ENCODE results near the gene UBE2H.
"Not testable (repeated sequence)": the region's sequence is repeated elsewhere in the genome, so short reads cannot be mapped to it uniquely, and the experiment has no call there.

UBE2H gene

DNA sequence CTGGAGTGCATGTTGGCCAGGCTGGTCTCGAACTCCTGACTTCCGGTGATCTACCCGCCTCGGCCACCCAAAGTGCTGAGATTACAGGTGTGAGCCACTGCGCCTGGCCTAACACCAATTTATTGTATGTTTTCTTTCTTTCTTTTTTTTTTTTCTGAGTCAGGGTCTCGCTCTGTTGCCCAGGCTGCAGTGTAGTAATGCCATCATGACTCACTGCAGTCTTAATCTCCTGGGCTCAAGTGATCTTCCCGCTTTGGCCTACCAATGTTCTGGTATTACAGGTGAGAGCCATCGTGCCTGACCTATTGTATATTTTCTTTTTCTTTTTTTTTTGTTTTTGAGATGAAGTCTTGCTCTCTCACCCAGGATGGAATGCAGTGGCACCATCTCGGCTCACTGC is 33.8 kb upstream of the UBE2H start:
- FAIRE-seq (no peak), DNase-seq (ENCODE audit: insufficient read length, low spot score) (no peak)

DNA sequence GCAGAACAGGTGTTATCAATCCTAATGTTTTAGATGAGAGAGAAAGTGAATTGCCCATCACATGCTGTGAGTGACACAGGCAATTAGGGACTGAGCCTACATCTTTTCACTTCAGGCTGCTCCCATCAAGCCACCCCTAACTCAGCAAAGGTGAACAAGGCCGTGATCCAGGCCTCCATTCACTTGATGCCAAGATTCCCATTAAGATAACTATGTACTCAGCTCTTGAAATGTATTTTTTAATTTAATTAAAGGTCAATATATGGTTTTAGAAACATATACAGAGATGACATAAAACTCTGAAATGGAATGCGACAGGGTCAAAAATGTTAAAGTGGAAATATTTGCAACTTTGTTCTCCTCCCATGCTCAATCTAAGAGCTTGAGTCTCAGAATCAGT is 27.9 kb upstream of the UBE2H start:
- FAIRE-seq (no peak), DNase-seq (ENCODE audit: insufficient read length, low spot score) (no peak)
- TF ChIP-seq, protein P1, sequence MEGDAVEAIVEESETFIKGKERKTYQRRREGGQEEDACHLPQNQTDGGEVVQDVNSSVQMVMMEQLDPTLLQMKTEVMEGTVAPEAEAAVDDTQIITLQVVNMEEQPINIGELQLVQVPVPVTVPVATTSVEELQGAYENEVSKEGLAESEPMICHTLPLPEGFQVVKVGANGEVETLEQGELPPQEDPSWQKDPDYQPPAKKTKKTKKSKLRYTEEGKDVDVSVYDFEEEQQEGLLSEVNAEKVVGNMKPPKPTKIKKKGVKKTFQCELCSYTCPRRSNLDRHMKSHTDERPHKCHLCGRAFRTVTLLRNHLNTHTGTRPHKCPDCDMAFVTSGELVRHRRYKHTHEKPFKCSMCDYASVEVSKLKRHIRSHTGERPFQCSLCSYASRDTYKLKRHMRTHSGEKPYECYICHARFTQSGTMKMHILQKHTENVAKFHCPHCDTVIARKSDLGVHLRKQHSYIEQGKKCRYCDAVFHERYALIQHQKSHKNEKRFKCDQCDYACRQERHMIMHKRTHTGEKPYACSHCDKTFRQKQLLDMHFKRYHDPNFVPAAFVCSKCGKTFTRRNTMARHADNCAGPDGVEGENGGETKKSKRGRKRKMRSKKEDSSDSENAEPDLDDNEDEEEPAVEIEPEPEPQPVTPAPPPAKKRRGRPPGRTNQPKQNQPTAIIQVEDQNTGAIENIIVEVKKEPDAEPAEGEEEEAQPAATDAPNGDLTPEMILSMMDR (IDR thresholded peaks at IDR 0.05; ENCODE audit: insufficient read depth, missing control alignments): no peak

More for the DNA sequence above, 33.8 kb upstream of the UBE2H start:
- TF ChIP-seq, protein P1 (IDR thresholded peaks at IDR 0.05; ENCODE audit: insufficient read depth, missing control alignments): no peak

DNA sequence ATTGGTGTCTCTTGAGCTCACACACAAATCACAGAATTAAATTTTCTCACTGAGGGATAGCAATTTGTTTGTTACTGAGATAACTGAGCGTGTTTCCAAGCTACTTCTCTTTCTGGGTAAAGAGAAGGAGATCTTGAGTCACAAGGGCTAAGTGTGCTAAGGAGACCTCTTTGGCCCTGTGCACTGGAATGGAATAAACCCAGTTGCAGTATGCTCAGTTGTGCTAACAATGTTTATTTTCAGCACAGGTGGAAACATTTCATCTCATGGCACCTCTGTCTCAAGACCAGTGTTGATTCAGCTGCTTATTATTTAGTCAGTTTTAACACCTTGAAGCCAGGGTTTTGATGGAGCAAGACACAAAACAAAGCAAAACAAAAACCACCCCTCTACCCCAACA is 22.5 kb upstream of the UBE2H start:
- TF ChIP-seq, protein P1 (IDR thresholded peaks at IDR 0.05; ENCODE audit: insufficient read depth, missing control alignments): no peak
- DNase-seq (ENCODE audit: insufficient read length, low spot score) (no peak), FAIRE-seq (no peak)

DNA sequence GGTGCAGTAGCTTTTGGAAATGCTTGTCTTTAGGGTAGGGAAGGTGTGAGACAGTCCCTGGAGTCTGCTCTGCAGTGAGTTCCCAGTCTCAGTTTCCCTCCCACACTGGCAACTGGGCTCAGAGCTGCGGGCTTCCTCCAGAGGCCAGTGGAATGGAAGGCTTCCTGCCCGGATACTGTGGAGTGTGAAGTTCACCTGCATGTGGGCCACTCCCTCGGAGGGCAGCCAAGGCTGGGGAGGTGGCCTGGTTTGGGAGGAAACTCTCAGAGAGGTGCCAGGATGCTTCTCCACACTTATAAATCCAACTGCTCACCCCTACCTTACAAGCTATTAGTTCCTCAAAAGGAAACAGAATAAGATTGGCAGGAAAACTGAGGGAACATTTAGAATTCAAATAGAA is 18.1 kb upstream of the UBE2H start:
- FAIRE-seq (no peak), DNase-seq (ENCODE audit: insufficient read length, low spot score) (no peak)
- TF ChIP-seq, protein P1 (IDR thresholded peaks at IDR 0.05; ENCODE audit: insufficient read depth, missing control alignments): no peak

DNA sequence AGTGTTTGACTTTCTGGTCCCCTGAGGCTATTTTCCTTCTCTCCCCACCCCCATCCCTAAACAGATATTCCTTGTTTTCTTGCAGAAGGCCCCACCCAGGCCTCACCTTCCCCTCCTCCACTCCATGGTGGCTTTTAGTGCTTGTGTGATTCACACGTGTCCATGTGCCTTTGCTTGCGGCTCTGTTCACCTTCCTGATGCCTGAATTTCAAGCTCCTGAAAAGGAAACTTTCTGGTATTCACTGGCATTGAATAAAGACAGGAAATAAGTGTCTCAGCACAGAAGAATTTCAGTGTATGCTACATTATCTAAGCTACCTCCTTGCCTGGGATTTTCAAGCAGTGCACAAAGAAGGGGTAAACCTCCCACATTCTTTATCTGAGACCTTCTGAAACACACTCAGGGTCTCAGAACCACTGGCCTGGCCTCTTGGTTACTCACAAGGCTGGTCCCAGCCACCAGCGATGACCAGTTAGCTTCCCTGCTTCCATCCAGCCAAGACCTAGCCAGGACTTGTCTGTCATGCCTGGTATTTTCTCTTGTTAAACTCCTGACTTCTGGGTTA is 17.2 kb upstream of the UBE2H start:
- DNase-seq (ENCODE audit: insufficient read length, low spot score) (no peak), FAIRE-seq (no peak)
- TF ChIP-seq, protein P1 (IDR thresholded peaks at IDR 0.05; ENCODE audit: insufficient read depth, missing control alignments): no peak

DNA sequence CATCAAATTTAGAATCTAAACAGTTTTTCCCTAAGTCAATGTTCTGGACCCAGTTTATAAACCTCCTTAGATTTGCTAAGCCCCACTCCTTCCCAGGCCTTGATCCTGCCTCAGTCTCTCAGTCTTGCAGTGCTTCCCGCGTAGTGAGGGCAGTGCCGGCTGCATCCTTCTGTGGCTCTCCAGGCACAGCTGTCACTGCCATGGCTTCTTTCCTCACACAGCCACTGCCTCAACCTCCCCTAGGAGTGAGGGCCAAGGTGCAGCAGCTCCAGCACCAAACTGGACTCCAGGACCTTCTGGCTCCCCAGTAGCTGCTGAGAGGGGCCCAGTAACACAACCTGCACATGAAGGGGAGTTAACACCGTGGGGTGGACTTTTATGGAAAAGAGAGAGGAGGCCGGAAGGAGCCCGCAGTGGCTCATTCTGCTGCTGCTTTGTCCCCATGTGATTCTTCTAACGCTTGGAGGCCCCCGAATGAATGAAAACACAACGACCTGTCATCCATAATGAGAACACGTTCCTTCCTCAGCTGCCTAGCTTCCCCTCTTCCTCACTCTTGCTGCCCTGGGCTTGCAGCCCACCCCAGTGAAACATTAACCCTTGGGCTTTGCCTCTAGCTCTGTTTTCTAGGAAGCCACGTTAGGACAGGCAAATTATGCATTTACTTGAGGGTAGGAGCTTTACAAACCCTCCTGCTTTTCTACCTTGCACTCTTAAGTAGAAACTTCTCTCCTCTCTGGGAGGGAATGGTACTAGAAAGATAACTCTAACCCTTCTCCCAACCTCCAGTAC is 16.0 kb upstream of the UBE2H start:
- DNase-seq (ENCODE audit: insufficient read length, low spot score): no peak
- no peak for FAIRE-seq
- TF ChIP-seq, protein P1 (IDR thresholded peaks at IDR 0.05; ENCODE audit: insufficient read depth, missing control alignments): no peak

DNA sequence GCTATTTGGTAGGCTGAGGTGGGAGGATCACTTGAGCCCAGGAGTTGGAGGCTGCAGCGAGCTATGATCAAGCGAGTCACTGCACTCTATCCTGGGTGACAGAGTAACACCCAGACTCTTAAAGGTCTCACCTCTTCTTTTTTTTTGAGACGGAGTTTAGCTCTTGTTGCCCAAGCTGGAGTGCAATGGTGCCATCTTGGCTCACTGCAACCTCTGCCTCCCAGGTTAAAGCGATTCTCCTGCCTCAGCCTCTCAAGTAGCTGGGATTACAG is 7.4 kb upstream of the UBE2H start:
- not testable (repeated sequence) for DNase-seq (ENCODE audit: insufficient read length, low spot score); FAIRE-seq
